Endothelial cell (in vitro differentiated cells): ENCODE data around the gene ZNF697. TPM values are rescaled to one million over a fixed set of nuclear protein-coding genes. Genes with fewer than 3 reads are reported as not detected.
"Not testable (repeated sequence)": the region's sequence is repeated elsewhere in the genome, so short reads cannot be mapped to it uniquely, and the experiment has no call there.

Experiments used
- DNase-seq: peaks from one replicate; pipeline ENCODE4 v3.0.0; 2021; ENCODE audit warnings: low spot score
- H3K27ac Mint-ChIP-seq: one replicate; pipeline ENCODE4 v1.8.0; 2021; ENCODE audit warnings: mixed read lengths, inconsistent platforms; ENCODE audit not compliant: unreplicated experiment
- H3K27me3 Mint-ChIP-seq: one replicate; pipeline ENCODE4 v1.8.0; 2021; ENCODE audit warnings: mild to moderate bottlenecking, moderate library complexity, mixed read lengths, inconsistent platforms; ENCODE audit not compliant: unreplicated experiment
- H3K36me3 Mint-ChIP-seq: one replicate; pipeline ENCODE4 v1.8.0; 2021; ENCODE audit warnings: mild to moderate bottlenecking, low read depth, mixed read lengths, inconsistent platforms; ENCODE audit not compliant: unreplicated experiment
- H3K4me1 Mint-ChIP-seq: one replicate; pipeline ENCODE4 v1.8.0; 2021; ENCODE audit warnings: mild to moderate bottlenecking, mixed read lengths, inconsistent platforms; ENCODE audit not compliant: unreplicated experiment
- H3K4me3 Mint-ChIP-seq: one replicate; pipeline ENCODE4 v1.8.0; 2021; ENCODE audit warnings: mild to moderate bottlenecking, mixed read lengths, inconsistent platforms; ENCODE audit not compliant: unreplicated experiment
- H3K9me3 Mint-ChIP-seq: one replicate; pipeline ENCODE4 v1.8.0; 2021; ENCODE audit warnings: mixed read lengths, inconsistent platforms; ENCODE audit not compliant: unreplicated experiment
- total RNA-seq: library from RNA; stranded (reverse); fragmentation: NEBNext Ultra II Directional; extraction: Animal tissue kit (Norgen Biotek cat#: 25700); gene quantifications from one replicate; pipeline ENCODE4 v1.2.1, GENCODE V29; 2021; ENCODE audit not compliant: unreplicated experiment
- TF ChIP-seq, protein P1 (sequence below): fragments of 200-600 bp; sonication (generic); IDR thresholded peaks from one replicate; pipeline ENCODE4 v1.5.0; 2021; ENCODE audit warnings: antibody characterized with exemption; ENCODE audit not compliant: unreplicated experiment

The ZNF697 gene
- total RNA-seq, 1 donor from 2014 or later: 13.3 TPM

DNA sequence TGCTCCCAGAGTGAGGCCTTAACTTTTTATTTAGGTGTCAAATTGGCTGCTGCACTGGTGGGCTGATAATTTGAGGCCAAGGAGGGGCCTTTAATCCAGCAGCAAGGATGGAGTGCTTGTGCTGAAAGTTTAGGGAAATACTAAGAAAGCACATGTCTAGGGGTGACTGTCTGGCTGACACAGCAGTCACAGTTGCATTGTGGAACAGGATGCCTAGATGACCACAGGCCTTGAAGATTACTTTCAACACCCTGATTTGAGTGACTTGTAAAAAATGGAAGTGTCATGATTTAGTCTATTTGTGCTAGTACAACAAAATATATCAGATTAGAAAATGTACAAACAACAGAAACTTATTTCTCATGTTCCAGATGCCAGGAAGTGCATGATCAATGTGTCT is 57.7 kb downstream of the ZNF697 start:
- Mint-ChIP-seq H3K36me3 (no peaks in the 10 kb centered on the region), H3K4me3 (no peak overlapping the region)

DNA sequence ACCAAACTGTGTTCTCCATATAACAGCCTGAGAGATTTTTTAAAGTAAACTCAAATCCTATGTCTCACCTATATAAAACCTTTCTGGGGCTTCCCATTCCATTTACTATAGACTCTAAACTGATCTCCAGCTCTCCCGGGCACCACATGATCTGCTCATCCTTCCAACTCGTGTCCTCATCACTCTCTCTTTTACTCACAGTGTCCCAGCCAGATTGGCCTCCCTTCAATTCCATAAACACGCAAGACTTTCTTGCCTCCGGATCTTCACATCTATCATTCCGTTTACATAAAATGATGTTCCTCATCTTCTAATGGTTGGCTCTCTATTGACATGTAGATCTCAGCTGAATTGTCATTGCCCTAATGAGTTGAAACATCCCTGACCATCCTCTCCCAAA is 59.4 kb downstream of the ZNF697 start:
- DNase-seq: no peak
- H3K36me3 Mint-ChIP-seq: no peaks in the 10 kb centered on the region
- no peak overlapping the region for H3K27ac Mint-ChIP-seq
- peaks cover 2% of the 10 kb centered on the region for H3K27me3 Mint-ChIP-seq
- TF ChIP-seq, protein P1, sequence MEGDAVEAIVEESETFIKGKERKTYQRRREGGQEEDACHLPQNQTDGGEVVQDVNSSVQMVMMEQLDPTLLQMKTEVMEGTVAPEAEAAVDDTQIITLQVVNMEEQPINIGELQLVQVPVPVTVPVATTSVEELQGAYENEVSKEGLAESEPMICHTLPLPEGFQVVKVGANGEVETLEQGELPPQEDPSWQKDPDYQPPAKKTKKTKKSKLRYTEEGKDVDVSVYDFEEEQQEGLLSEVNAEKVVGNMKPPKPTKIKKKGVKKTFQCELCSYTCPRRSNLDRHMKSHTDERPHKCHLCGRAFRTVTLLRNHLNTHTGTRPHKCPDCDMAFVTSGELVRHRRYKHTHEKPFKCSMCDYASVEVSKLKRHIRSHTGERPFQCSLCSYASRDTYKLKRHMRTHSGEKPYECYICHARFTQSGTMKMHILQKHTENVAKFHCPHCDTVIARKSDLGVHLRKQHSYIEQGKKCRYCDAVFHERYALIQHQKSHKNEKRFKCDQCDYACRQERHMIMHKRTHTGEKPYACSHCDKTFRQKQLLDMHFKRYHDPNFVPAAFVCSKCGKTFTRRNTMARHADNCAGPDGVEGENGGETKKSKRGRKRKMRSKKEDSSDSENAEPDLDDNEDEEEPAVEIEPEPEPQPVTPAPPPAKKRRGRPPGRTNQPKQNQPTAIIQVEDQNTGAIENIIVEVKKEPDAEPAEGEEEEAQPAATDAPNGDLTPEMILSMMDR: no peak
- no peak overlapping the region for H3K4me3 Mint-ChIP-seq
- peaks cover 7% of the 10 kb centered on the region for H3K4me1 Mint-ChIP-seq
- H3K9me3 Mint-ChIP-seq: no peaks in the 10 kb centered on the region

More for the DNA sequence above, 57.7 kb downstream of the ZNF697 start:
- peaks cover 2% of the 10 kb centered on the region for H3K27me3 Mint-ChIP-seq
- peaks cover 7% of the 10 kb centered on the region for H3K4me1 Mint-ChIP-seq
- H3K27ac Mint-ChIP-seq: no peak overlapping the region
- TF ChIP-seq, protein P1: no peak
- DNase-seq: no peak
- no peaks in the 10 kb centered on the region for H3K9me3 Mint-ChIP-seq

DNA sequence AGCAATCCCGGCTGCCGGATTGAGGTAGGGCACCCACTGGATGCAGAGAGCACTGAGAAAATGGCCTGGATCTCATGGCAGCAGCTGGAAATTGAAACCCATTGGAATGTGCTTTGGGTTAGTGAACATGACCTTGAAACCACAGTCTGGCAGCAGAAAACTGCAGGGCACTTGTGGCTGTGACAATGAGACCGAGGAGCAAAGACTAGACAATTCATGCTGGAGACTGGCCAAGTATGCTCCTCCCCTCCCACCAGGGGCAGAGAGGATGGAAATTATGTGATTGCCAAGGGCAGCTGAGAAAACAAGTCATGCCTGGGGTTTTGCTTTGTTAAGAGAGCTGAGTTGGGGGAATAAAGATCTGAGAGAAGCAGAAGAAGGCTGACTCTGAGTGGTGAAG is 60.7 kb downstream of the ZNF697 start:
- TF ChIP-seq, protein P1: no peak
- H3K9me3 Mint-ChIP-seq: no peaks in the 10 kb centered on the region
- no peak overlapping the region for H3K4me3 Mint-ChIP-seq
- H3K4me1 Mint-ChIP-seq: peaks cover 7% of the 10 kb centered on the region
- DNase-seq: no peak
- H3K36me3 Mint-ChIP-seq: no peaks in the 10 kb centered on the region
- peaks cover 2% of the 10 kb centered on the region for H3K27me3 Mint-ChIP-seq
- no peak overlapping the region for H3K27ac Mint-ChIP-seq

DNA sequence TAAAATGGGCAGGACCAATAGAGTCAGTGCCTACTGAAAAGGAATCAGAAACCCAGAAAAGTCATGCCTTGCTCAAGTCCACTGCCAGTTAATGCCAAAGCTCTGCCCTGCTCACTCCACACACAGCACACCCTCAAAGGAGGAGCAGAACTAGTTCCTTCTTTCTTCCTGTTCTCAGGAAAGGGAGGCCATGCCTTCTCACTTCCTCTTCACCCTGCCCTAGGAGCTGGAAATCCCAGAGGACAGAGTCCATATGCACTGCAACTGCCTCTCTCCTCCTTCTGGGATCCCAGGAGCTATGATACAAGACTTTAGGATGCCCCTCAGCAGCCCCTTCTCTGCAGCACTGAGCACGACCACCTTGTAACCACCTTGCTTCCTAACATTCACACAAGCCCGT is 62.3 kb downstream of the ZNF697 start:
- H3K4me1 Mint-ChIP-seq, H3K36me3 Mint-ChIP-seq, H3K9me3 Mint-ChIP-seq, H3K4me3 Mint-ChIP-seq, H3K27ac Mint-ChIP-seq, H3K27me3 Mint-ChIP-seq, DNase-seq: not testable (repeated sequence)

DNA sequence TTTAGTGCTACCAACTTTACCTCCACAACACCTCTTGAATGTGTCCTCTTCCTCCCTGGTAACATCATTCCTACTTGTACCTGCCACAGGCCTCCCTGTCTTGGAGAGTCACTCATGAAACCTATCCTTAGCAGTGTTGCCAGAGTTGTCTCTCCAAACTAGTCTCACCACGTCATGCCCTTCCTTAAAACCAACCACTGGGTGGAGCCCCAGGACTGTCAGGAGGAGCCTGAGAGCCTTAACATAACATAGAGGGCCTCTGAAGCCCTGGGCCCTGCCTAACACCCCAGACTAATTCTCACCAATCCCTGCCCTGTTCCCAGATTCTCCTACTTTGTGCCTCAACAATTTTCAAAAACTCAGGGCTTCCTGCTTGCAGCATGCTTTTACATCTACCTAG is 65.3 kb downstream of the ZNF697 start:
- H3K4me1 Mint-ChIP-seq: peaks cover 7% of the 10 kb centered on the region
- TF ChIP-seq, protein P1: no peak
- H3K4me3 Mint-ChIP-seq: no peak overlapping the region
- H3K27ac Mint-ChIP-seq: no peak overlapping the region
- peaks cover 5% of the 10 kb centered on the region for H3K27me3 Mint-ChIP-seq
- peak; percentile 68 for DNase-seq
- H3K9me3 Mint-ChIP-seq: no peaks in the 10 kb centered on the region
- no peaks in the 10 kb centered on the region for H3K36me3 Mint-ChIP-seq

DNA sequence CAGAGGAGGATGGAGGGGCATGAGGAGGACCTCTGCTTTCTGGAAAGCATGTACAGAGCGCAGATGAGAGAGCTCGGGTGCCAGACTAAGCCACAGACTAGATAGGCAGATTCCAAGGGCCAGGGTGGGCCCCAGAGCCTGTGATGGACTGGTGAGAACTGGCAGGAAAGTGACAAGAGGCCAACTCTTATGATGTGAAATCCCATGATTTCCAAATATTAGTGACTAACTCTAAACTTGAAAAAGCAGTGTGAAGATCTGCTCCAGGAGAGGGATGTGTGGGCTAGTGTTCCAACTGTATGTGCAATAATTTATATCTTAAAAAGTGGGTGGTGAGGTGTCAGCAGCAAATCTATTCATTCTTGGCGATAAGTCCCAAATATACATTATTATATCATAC is 67.0 kb downstream of the ZNF697 start:
- not testable (repeated sequence) for H3K36me3 Mint-ChIP-seq, H3K27ac Mint-ChIP-seq, H3K4me3 Mint-ChIP-seq, H3K9me3 Mint-ChIP-seq, H3K4me1 Mint-ChIP-seq, DNase-seq, H3K27me3 Mint-ChIP-seq
